Body of pancreas (tissue), 4 donors: Measurements from ENCODE around the gene SOCS3.

Source experiments
- POLR2A ChIP-seq, 3 donors: fragments of 450-650 bp; IDR thresholded peaks; one replicate each; pipeline ENCODE4 v1.6.1; 2016; ENCODE audit warnings: antibody characterized with exemption in 3 of 3, mild to moderate bottlenecking in 2 of 3
- TF ChIP-seq, protein P1 (sequence below), 7 experiments: fragments of 450-650 bp in 4 of 7; fragments of 200-600 bp in 3 of 7; sonication (generic) in 3 of 7; IDR thresholded peaks; one replicate each; pipeline ENCODE4 v1.5.1; 2016 to 2019; ENCODE audit warnings: antibody characterized with exemption in 7 of 7

DNA sequence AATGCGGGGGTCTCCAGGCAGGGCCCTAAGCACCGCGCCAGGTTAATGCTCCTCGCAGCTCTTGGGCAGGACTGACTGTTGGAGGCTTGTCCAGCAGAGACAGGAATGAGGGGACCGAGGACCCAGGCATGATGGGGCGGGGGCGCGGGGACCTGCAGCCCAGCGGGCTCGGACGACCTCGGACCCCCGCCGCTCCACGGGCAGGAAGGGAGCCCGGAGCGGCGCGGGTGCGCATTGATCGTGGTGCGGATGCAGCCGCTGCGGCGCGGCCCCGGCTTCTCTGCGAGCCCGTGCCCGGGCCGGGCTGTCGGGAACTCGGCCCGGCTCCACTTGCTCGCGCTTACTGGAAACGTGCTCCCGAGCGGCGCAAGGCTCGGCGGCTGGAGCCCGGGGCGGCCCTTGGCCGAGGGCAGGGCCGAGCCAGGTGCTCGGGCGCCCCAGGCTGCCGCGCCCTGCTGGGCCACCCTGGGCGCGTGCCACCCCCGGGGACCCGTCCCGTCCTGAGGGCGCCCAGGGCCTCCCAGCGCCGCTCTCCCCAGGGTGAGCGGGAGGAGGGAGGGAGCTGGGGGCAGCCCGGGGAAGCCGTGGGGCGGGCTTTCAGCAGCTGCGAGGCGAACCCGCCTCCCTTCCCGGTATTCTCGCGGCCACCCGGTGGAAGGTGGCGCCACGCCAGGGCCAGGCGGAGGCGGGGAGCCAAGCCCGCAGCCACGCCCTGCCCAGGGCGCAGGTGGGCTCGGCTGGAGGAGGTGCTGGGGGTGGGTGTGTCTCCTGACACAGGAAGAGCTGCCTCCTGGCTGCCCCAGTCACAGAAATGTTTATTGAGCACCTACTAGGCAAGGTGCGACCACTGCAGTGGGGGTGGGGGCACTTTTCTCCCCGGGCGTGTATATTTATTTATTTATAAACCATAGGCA is 45.9 kb downstream of the SOCS3 start:
- TF ChIP-seq, protein P1, sequence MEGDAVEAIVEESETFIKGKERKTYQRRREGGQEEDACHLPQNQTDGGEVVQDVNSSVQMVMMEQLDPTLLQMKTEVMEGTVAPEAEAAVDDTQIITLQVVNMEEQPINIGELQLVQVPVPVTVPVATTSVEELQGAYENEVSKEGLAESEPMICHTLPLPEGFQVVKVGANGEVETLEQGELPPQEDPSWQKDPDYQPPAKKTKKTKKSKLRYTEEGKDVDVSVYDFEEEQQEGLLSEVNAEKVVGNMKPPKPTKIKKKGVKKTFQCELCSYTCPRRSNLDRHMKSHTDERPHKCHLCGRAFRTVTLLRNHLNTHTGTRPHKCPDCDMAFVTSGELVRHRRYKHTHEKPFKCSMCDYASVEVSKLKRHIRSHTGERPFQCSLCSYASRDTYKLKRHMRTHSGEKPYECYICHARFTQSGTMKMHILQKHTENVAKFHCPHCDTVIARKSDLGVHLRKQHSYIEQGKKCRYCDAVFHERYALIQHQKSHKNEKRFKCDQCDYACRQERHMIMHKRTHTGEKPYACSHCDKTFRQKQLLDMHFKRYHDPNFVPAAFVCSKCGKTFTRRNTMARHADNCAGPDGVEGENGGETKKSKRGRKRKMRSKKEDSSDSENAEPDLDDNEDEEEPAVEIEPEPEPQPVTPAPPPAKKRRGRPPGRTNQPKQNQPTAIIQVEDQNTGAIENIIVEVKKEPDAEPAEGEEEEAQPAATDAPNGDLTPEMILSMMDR (IDR thresholded peaks at IDR 0.05), result peak in 1 of 7 experiments; percentile 17
- TF ChIP-seq POLR2A (IDR thresholded peaks at IDR 0.05), result peak; percentile 18 to 38 (median 32)
